ENCODE data around the gene ERFL.

GRCh38 chr19:41894350-41894749, 33.9 kb downstream of the ERFL start:
- TF ChIP-seq CTCF (IDR thresholded peaks at IDR 0.05) (no peak), POLR2A (IDR thresholded peaks at IDR 0.05; ENCODE audit: low read depth) (no peak), POLR2AphosphoS5 (IDR thresholded peaks at IDR 0.05) (no peak), EP300 (IDR thresholded peaks at IDR 0.05) (no peak)

Data from esophagus muscularis mucosa (tissue), 4 donors.